HG03108 (cell line): Measurements from ENCODE around the gene MVD.

ENCODE experiments used
- ATAC-seq: cut with Tn5 transposase; IDR thresholded peaks from one replicate; pipeline ENCODE4 v1.9.1; 2021; ENCODE audit warnings: moderate library complexity; ENCODE audit not compliant: unreplicated experiment

The MVD gene

GRCh38 chr16:88697116-88697830 lies 34.4 kb upstream of the MVD start:
- no peak for ATAC-seq

GRCh38 chr16:88696441-88696840 lies 33.5 kb upstream of the MVD start:
- no peak for ATAC-seq

- no peak for ATAC-seq
These were observed 32.9 kb upstream of the MVD start for GRCh38 chr16:88695753-88696152.

- ATAC-seq = no peak
These were observed 32.3 kb upstream of the MVD start for GRCh38 chr16:88695218-88695617.

GRCh38 chr16:88694221-88695087 lies 31.6 kb upstream of the MVD start:
- ATAC-seq = no peak

GRCh38 chr16:88693420-88694177 lies 30.7 kb upstream of the MVD start:
- ATAC-seq = no peak

- no peak for ATAC-seq
These were observed 30.0 kb upstream of the MVD start for GRCh38 chr16:88692861-88693260.

GRCh38 chr16:88691924-88692560 lies 29.2 kb upstream of the MVD start:
- no peak for ATAC-seq

GRCh38 chr16:88691129-88691813 lies 28.4 kb upstream of the MVD start:
- no peak for ATAC-seq

GRCh38 chr16:88690341-88691128 lies 27.6 kb upstream of the MVD start:
- no peak for ATAC-seq

- no peak for ATAC-seq
These were observed 25.3 kb upstream of the MVD start for GRCh38 chr16:88688013-88688778.

- no peak for ATAC-seq
These were observed 24.8 kb upstream of the MVD start for GRCh38 chr16:88687676-88688012.

- no peak for ATAC-seq
These were observed 24.3 kb upstream of the MVD start for GRCh38 chr16:88687254-88687576.

- ATAC-seq = peak; percentile 47
These were observed 23.8 kb upstream of the MVD start, which contains the start of gene SNAI3 for GRCh38 chr16:88686439-88687253. Gene SNAI3 (minus strand): TSS chr16:88686507. CDS start chr16:88686406, 101 bp downstream.

- peak; percentile 8 for ATAC-seq
These were observed 23.2 kb upstream of the MVD start for GRCh38 chr16:88686062-88686438.

- no peak for ATAC-seq
These were observed 22.5 kb upstream of the MVD start for GRCh38 chr16:88685156-88686061.

- no peak for ATAC-seq
These were observed 21.8 kb upstream of the MVD start for GRCh38 chr16:88684569-88685155.
